HFFc6 (cell line): ENCODE results near the gene FER1L5. TPM values are rescaled to one million over a fixed set of nuclear protein-coding genes. Genes with fewer than 3 reads are reported as not detected.

Source experiments
- DNase-seq: peaks from one replicate; pipeline ENCODE4 v3.0.0-alpha.2; 2018
- H3K27ac Mint-ChIP-seq: 2 replicates; pipeline ENCODE4 v1.8.0; 2020; ENCODE audit warnings: mild to moderate bottlenecking, mixed read lengths
- H3K27me3 Mint-ChIP-seq: 2 replicates; pipeline ENCODE4 v1.8.0; 2021; ENCODE audit warnings: mild to moderate bottlenecking, moderate library complexity, mixed read lengths; ENCODE audit not compliant: insufficient read depth
- H3K36me3 Mint-ChIP-seq: 2 replicates; pipeline ENCODE4 v1.8.0; 2021; ENCODE audit warnings: low read depth, mixed read lengths
- H3K4me1 Mint-ChIP-seq: 2 replicates; pipeline ENCODE4 v1.8.0; 2020; ENCODE audit warnings: low read depth, mixed read lengths
- H3K4me3 Mint-ChIP-seq: 2 replicates; pipeline ENCODE4 v1.8.0; 2020; ENCODE audit warnings: mild to moderate bottlenecking, moderate library complexity, mixed read lengths
- H3K9me3 Mint-ChIP-seq: 2 replicates; pipeline ENCODE4 v1.8.0; 2020; ENCODE audit warnings: mild to moderate bottlenecking, mixed read lengths
- CTCF ChIP-seq: fragments of 200-600 bp; sonication (generic); IDR thresholded peaks from 2 replicates; pipeline ENCODE4 v1.5.0; 2021; ENCODE audit warnings: antibody characterized with exemption, mild to moderate bottlenecking
- total RNA-seq, 6 experiments: library from RNA; stranded (reverse); fragmentation: NEBNext Ultra II Directional; extraction: Animal tissue kit (Norgen Biotek cat#: 25700); gene quantifications; 2 replicates in 1 of 6; 3 replicates in 5 of 6; pipeline ENCODE4 v1.2.3, GENCODE V29; 2021

The FER1L5 gene
- total RNA-seq, 6 experiments from 2014 or later = not detected

GRCh38 chr2:96691022-96691612 lies 48.6 kb downstream of the FER1L5 start:
- H3K27ac Mint-ChIP-seq = no peak overlapping the region
- H3K36me3 Mint-ChIP-seq = no peaks in the 10 kb centered on the region
- peaks cover 2% of the 10 kb centered on the region for H3K27me3 Mint-ChIP-seq
- H3K4me3 Mint-ChIP-seq = no peak overlapping the region
- no peaks in the 10 kb centered on the region for H3K4me1 Mint-ChIP-seq
- no peaks in the 10 kb centered on the region for H3K9me3 Mint-ChIP-seq
- TF ChIP-seq CTCF = no peak
- DNase-seq = no peak

- no peaks in the 10 kb centered on the region for H3K4me1 Mint-ChIP-seq
- no peaks in the 10 kb centered on the region for H3K36me3 Mint-ChIP-seq
- H3K27ac Mint-ChIP-seq = no peak overlapping the region
- no peak overlapping the region for H3K4me3 Mint-ChIP-seq
- no peaks in the 10 kb centered on the region for H3K9me3 Mint-ChIP-seq
- no peak for TF ChIP-seq CTCF
- DNase-seq = no peak
- peaks cover 2% of the 10 kb centered on the region; the same call in 1 of the 2 replicates for H3K27me3 Mint-ChIP-seq
These were observed 49.8 kb downstream of the FER1L5 start for GRCh38 chr2:96692094-96692971.

GRCh38 chr2:96693286-96694200 lies 51.0 kb downstream of the FER1L5 start:
- Mint-ChIP-seq H3K9me3 (no peaks in the 10 kb centered on the region), H3K4me3 (no peak overlapping the region), H3K36me3 (no peaks in the 10 kb centered on the region), H3K4me1 (no peaks in the 10 kb centered on the region), H3K27me3 (no peaks in the 10 kb centered on the region), H3K27ac (no peak overlapping the region)
- no peak for DNase-seq
- TF ChIP-seq CTCF = no peak

GRCh38 chr2:96694279-96694678 lies 51.7 kb downstream of the FER1L5 start:
- no peak for DNase-seq
- Mint-ChIP-seq H3K27me3 (no peaks in the 10 kb centered on the region), H3K27ac (no peak overlapping the region), H3K36me3 (no peaks in the 10 kb centered on the region), H3K4me1 (no peaks in the 10 kb centered on the region), H3K4me3 (no peak overlapping the region), H3K9me3 (no peaks in the 10 kb centered on the region)
- TF ChIP-seq CTCF = no peak

- no peak overlapping the region for H3K4me3 Mint-ChIP-seq
- DNase-seq = no peak
- no peak for TF ChIP-seq CTCF
- H3K9me3 Mint-ChIP-seq = no peaks in the 10 kb centered on the region
- no peaks in the 10 kb centered on the region for H3K27me3 Mint-ChIP-seq
- no peaks in the 10 kb centered on the region for H3K4me1 Mint-ChIP-seq
- H3K27ac Mint-ChIP-seq = no peak overlapping the region
- no peaks in the 10 kb centered on the region for H3K36me3 Mint-ChIP-seq
These were observed 52.4 kb downstream of the FER1L5 start for GRCh38 chr2:96694816-96695455.
